Activated T-cell treated with anti-CD3 and anti-CD28 coated beads, Interleukin-2, amount 50 U/mL, for 24 hours (primary cell): Measurements from ENCODE around the gene PYGB.
"Not testable (repeated sequence)": the region's sequence is repeated elsewhere in the genome, so short reads cannot be mapped to it uniquely, and the experiment has no call there.

Source experiments
- DNase-seq: peaks from one replicate; pipeline ENCODE4 v3.0.0-alpha.2; 2020
- H3K27ac Mint-ChIP-seq: 2 replicates; pipeline ENCODE4 v1.8.0; 2020; ENCODE audit warnings: mild to moderate bottlenecking, mixed read lengths
- H3K27me3 Mint-ChIP-seq: 2 replicates; pipeline ENCODE4 v1.8.0; 2020; ENCODE audit warnings: mixed read lengths
- H3K36me3 Mint-ChIP-seq: 2 replicates; pipeline ENCODE4 v1.8.0; 2020; ENCODE audit warnings: low read depth, mixed read lengths
- H3K4me1 Mint-ChIP-seq: 2 replicates; pipeline ENCODE4 v1.8.0; 2020; ENCODE audit warnings: low read depth, mixed read lengths
- H3K4me3 Mint-ChIP-seq: 2 replicates; pipeline ENCODE4 v1.8.0; 2020; ENCODE audit warnings: mild to moderate bottlenecking, moderate library complexity, mixed read lengths
- H3K9me3 Mint-ChIP-seq: 2 replicates; pipeline ENCODE4 v1.8.0; 2020; ENCODE audit warnings: mixed read lengths

Gene PYGB

DNA sequence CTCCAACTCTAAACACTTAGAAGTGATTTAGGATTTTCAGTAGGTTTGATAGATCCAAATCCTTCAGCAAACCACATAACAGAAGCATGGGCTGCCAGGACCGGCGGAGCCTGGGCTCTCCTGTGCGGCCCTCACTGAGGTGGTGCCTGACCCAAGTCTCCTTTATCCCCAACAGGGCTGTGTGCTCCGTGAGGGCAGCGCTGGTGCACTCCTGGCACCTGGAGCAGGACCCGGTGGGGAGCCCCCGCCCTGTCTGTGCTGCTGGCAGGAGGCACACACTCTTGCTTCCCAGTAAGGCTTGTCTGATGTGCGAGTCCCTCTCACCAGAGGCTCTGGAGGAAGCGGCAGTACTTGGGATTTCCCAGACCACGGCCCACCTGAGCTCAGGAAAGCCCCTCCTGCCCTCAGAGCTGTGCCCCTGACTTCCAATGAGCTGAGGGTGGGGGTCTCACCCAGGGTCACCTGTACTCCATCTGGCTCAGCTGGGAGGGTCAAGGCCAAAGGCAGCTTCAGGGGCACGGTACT lies 56.2 kb downstream of the PYGB start:
- DNase-seq = no peak
- H3K27ac Mint-ChIP-seq = no peak overlapping the region
- peaks cover 4% of the 10 kb centered on the region for H3K4me1 Mint-ChIP-seq
- peaks cover 48% of the 10 kb centered on the region for H3K36me3 Mint-ChIP-seq
- H3K27me3 Mint-ChIP-seq = no peaks in the 10 kb centered on the region
- no peaks in the 10 kb centered on the region for H3K9me3 Mint-ChIP-seq
- H3K4me3 Mint-ChIP-seq = no peak overlapping the region

DNA sequence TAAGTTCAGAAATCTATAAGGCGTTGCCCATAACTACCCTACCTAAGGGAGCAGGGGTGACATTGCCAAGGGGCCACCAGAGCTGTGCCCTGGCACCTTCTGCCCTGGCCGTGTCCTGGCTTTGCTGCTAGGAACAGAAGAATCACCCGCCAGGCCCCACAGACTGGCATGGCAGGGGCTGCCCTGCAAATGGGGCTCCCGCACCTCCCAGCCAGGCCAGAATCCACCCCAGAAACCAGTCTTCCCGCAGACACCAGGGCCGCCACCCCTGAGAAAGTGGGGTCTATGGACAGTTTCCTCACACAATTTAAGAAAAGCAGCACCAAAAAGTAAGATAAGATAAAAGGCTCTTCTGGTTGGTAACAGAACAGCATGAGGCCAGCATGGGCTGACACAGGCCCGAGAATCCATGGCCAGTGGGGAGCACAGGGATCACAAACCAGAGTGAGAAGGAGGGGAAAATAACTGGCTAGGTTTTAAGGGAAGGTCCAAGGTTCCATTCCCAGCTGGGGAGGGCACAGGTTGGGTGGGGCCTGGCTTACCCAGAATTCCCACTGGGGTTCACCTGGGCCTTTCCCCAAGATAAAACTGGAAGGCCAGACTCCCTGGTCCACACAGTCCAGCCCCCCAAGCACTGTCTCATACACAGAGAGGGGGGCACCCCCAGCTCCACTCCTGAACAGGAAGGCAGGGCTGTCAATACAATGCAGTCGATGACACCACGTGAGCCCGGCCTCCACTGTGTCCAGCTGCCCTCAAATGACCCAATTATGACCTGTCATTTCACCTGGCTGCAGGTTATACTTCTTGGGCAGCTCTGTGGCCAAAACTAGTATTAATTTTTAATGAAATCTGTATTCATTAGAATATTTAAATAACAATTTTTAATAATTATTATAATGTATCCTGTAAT lies 59.4 kb downstream of the PYGB start:
- Mint-ChIP-seq H3K4me1 (peaks cover 33% of the 10 kb centered on the region), H3K9me3 (no peaks in the 10 kb centered on the region), H3K27me3 (no peaks in the 10 kb centered on the region), H3K27ac (peak overlapping the region; percentile 8), H3K36me3 (peaks cover 36% of the 10 kb centered on the region), H3K4me3 (no peak overlapping the region)
- no peak for DNase-seq

DNA sequence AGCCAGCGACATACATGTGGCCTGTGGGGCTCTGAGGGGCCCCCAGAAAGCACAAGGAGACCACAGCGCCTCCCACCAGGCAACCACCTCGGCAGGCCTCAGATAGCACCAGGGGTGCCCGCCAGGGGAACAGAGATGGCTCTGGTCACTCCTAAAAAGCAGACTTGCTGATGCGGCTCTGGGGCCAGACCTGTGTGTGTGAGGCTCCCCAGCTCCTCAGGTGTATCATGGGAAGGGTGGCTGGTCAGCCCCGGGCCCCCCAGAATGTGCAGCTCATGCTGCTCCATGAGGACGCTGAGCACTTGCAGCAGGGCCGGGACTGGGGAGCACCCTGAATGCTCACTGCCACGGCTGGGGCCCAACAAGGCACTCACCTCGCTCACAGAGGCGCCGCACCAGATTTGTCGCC lies 60.2 kb downstream of the PYGB start:
- Mint-ChIP-seq H3K36me3 (peaks cover 32% of the 10 kb centered on the region), H3K4me1 (peaks cover 34% of the 10 kb centered on the region), H3K27me3 (no peaks in the 10 kb centered on the region), H3K27ac (no peak overlapping the region), H3K4me3 (no peak overlapping the region), H3K9me3 (no peaks in the 10 kb centered on the region)
- no peak for DNase-seq

DNA sequence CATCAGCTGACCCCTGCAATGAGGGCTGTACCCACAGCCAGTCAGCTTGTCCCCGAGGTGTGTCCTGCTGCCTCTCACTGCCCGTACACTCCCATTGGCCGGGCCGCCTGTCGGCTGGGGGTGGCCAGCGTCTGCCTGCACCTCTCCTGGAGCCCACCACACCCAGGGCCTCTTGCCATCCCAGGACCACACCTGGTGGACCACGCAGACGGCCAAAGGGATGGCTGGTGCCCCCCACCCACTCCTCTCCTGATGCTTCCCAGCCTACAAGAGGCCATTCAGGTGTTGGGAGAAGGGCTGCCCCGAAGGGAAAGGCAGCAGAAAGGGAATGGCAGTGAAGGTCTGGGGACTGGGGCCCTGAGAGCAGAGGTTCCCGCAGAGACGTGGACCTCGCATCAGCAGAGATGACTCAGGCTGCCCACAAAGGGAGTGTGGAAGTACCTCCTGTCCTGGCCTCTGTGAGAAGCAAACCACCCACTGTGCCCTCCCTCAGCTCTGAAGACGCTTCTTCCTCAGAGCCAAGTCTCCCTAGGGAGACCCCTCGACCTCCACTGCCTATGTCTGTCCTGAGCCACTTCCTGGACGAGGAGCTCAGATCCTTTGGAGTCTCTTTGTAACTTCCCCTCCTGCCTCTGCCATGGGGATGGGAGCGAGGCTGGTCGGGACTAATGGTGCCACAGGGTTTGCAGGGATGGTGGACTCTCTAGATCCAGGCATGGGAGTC lies 60.9 kb downstream of the PYGB start:
- Mint-ChIP-seq H3K9me3 (no peaks in the 10 kb centered on the region), H3K36me3 (peaks cover 29% of the 10 kb centered on the region), H3K4me3 (no peak overlapping the region), H3K27ac (peak overlapping the region; percentile 59), H3K4me1 (peaks cover 37% of the 10 kb centered on the region), H3K27me3 (no peaks in the 10 kb centered on the region)
- DNase-seq = no peak

DNA sequence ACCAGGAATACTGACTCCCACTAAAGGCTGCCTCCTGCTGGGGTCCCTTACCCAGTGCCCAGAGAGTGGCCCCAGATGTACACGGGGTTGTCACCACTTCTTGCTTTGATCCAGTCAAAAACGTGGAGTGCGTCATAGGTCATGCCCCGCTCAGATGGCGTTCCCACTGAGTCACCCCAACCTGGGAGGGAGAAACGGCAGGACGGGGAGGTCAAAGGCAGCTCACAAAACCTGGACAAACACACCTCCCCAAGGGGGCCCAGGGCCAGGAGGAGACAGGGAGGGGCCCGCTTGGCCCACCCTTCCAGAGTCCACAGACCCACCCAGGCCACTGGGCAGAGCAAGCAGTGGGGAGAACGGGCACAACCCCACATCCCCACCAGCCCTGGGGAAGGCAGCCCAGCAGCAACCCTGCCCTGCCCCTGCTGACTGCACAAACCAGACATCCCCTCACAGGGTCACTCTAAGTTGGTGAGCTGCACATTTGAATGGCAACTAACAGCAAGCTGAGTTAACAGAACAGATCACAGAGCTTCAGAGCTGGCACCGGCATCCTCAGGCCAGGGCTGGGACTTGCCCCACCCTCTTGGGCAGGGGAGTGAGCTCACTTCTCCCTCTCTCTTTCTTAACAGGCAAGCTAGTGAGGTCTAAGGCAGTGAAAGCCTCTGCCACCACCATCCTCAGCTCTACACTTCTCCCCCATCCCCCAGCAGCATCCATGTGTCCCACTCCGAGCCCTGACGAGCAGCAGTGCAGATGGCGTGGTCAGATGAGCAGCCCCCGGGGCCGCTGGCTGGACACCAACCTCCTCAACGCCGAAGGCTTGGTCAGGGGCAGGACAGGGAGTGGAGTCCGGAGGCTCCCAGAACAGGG lies 61.7 kb downstream of the PYGB start:
- Mint-ChIP-seq H3K27ac (peak overlapping the region; percentile 89), H3K36me3 (peaks cover 27% of the 10 kb centered on the region), H3K4me1 (peaks cover 40% of the 10 kb centered on the region), H3K4me3 (no peak overlapping the region), H3K27me3 (no peaks in the 10 kb centered on the region), H3K9me3 (no peaks in the 10 kb centered on the region)
- DNase-seq = no peak

DNA sequence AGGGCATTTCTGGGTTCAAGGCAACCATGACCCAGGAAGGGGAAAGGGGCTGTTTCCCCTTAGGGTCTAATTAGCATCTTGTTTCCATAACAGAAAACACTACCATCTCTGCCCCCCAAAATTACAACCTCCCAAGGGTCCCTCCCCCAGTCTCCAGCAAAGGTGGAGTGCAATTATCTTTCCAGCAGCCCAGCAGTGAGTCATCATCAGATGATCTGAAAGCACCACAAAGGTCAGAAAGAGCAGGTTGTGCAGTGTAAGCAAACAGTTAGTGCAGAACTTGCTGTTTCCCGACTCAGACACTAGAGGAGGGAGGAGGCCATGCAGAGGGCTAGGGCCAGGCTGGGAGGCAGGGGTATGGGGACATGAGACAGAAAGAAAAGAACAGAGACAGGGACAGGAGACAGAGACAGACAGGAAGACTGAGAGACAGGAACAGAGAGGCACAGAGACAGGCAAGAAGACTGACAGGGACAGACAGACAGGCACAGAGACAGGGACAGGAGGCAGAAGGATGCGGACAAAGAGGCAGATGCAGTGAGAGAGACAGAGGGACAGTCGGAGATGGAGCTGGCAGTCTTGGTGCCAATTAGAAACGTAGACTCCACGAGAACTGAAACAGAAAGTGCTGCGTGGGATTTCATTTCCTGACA lies 62.5 kb downstream of the PYGB start:
- no peaks in the 10 kb centered on the region for H3K27me3 Mint-ChIP-seq
- peak; percentile 61 for DNase-seq

DNA sequence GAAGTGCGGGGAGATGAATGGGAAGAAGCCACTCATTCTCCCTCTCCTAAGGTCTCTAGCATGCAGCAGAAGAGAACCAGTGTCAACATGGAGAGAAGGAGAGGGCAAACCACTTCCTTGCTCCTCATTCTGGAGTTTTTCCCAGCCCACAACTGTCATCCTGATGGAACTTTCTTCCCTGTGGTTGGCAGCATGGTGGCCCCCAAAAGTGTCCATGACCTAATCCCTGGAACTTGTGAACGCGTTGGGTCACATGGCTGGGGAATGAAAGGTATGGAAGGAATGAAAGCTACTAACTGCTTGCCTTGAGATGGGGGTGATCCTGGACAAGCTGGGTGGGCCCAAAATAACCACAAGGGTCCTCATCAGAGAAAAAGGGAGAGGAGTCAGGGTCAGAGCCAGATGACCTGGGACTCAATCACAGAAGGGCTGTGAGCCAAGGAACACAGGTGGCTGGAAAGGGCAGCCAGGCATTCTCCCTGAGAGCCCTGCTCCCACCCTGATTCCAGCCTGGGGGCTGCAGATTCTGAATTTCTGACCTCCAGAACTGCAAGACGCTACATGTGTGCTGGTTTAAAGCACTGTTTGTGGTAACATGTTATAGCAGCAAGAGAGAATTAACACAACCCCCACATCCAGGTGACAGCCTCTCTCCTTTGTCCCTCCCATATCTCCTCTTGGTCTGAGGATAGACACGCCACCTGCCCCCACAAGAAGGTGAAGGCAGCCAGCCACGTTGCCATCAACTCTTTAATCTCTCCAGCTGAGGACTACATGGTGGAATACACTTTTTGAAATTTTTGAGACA lies 63.2 kb downstream of the PYGB start:
- Mint-ChIP-seq H3K27ac (peak overlapping the region; percentile 89), H3K9me3 (no peaks in the 10 kb centered on the region), H3K27me3 (no peaks in the 10 kb centered on the region), H3K4me3 (peak overlapping the region; percentile 53), H3K4me1 (peaks cover 40% of the 10 kb centered on the region), H3K36me3 (peaks cover 33% of the 10 kb centered on the region)
- no peak for DNase-seq

More for the DNA sequence above, 62.5 kb downstream of the PYGB start:
- Mint-ChIP-seq H3K27ac (peak overlapping the region; percentile 89), H3K36me3 (peaks cover 27% of the 10 kb centered on the region), H3K9me3 (no peaks in the 10 kb centered on the region), H3K4me3 (peak overlapping the region; percentile 53), H3K4me1 (peaks cover 40% of the 10 kb centered on the region)

DNA sequence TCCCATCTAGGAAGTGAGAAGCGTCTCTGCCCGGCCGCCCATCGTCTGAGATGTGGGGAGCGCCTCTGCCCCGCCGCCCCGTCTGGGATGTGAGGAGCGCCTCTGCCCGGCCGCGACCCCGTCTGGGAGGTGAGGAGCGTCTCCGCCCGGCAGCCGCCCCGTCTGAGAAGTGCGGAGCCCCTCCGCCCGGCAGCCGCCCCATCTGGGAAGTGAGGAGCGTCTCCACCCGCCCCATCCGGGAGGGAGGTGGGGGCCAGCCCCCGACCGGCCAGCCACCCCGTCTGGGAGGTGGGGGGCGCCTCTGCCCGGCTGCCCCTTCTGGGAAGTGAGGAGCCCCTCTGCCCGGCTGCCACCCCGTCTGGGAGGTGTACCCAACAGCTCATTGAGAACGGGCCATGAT lies 64.8 kb downstream of the PYGB start:
- H3K4me1 Mint-ChIP-seq = peaks cover 40% of the 10 kb centered on the region
- H3K4me3 Mint-ChIP-seq, H3K9me3 Mint-ChIP-seq, H3K27me3 Mint-ChIP-seq, H3K27ac Mint-ChIP-seq: not testable (repeated sequence)
- peaks cover 37% of the 10 kb centered on the region for H3K36me3 Mint-ChIP-seq
- DNase-seq = peak; percentile 16

DNA sequence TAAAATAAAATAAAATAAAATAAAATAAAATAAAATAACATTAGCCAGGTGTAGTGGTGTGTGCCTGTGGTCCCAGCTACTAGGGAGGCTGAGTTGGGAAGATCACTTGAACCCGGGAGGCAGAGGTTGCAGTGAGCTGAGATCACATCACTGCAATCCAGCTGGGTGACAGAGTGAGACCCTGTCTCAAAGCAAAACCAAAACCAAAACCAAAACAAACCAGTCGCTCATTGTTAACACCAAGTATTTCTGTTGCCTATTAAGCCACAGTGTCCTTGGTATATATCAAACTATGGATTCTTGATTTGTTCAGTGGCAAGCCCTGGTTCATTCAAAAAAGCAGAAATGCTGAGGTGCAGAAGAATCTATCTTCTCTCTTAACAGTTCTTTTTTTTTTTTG lies 65.7 kb downstream of the PYGB start:
- Mint-ChIP-seq H3K27me3 (no peaks in the 10 kb centered on the region), H3K27ac (no peak overlapping the region), H3K9me3 (no peaks in the 10 kb centered on the region), H3K4me3 (no peak overlapping the region), H3K4me1 (peaks cover 40% of the 10 kb centered on the region), H3K36me3 (peaks cover 31% of the 10 kb centered on the region)
- DNase-seq = peak; percentile 20

DNA sequence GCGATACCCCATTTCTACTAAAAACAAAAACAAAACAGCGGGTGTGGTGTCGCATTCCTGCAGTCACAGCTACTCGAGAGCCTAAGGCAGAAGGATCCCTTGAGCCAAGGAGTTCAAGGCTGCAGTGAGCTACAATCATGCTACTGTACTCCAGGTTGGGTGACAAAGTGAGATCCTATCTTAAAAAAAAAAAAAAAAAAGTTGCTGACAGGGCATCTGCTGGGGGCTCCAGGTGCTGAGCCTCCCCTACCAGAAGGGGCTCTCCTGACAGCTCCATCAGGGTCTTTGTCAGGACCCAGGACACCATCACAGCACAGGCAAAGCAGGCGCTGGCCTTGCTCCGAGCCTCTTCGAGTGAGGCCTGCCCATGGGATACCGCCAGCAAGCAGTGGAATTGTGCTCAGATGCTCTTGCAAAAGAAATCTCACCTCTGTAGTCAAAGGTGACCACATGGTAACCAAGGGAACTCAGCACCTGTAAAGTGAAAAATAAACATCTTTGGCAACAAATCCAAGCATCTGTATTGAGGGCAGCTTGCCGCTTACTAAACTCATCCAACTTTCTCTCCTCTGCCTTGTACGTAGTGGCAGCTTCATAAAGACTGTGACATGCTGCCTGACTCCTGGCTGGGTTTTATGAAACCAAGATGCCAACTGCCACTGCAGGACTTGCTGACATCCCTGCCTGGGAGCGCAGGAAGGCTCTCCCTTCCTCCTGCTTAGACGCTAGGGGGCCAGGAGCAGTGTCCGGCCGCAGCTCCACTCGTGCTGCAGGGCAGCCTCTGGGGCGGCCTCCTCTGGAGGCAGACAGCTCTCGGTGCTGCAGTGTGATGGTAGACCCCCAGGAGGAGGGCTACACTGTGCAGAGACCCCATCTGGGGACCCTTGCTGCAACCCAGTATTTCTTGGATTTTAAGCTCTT lies 66.9 kb downstream of the PYGB start:
- Mint-ChIP-seq H3K9me3 (no peaks in the 10 kb centered on the region), H3K4me3 (no peak overlapping the region), H3K27ac (no peak overlapping the region), H3K36me3 (peaks cover 32% of the 10 kb centered on the region), H3K27me3 (no peaks in the 10 kb centered on the region), H3K4me1 (peaks cover 33% of the 10 kb centered on the region)
- DNase-seq = no peak

DNA sequence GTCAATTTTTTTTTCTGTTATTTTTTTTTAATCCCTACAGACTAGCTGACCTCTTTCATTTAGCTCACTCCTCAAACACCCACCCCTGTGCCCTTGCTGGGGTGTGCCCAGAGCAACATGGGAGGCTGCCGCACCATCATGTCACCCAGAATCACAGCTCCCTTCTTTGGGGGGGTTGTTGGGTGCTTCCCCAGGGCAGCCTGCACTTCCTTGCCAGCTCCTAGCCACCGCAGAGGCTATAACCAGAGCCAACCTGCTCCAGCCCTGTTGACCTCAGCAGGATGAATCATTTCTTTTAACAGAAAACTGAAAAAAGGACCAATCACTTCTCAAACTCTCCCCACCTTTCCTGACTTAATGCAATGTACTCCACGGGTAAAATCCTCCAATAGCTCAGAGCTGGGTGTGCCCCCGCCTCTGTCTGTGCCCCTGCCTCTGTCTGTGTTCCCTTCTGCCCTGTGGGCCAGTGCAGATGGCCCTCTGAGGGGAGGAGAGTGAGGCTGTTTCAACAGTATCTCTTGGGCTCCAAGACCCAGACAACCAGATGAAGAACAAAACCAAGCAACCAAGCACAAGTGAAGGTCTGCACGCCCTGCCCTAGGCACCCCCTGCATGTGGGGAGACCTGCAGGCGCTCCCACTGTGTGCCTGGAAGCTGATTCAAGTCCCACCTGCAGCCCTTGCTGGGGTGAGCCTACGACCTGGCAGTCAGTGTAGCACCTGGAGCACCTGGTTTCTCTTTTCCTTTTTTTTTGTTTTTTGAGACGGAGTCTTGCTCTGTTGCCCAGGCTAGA lies 67.7 kb downstream of the PYGB start:
- Mint-ChIP-seq H3K4me3 (no peak overlapping the region), H3K9me3 (no peaks in the 10 kb centered on the region), H3K27me3 (no peaks in the 10 kb centered on the region), H3K27ac (no peak overlapping the region), H3K36me3 (peaks cover 37% of the 10 kb centered on the region), H3K4me1 (peaks cover 24% of the 10 kb centered on the region)
- DNase-seq = no peak
